NB4 (cell line): ENCODE measurements around the gene FAM83C.
A peak's percentile ranks its signal among the peaks of the same experiment; 100 is the strongest.

Experiments used
- DNase-seq: peaks from one replicate; pipeline ENCODE4 v3.0.0; 2010; ENCODE audit warnings: low read depth
- H3K4me3 ChIP-seq: one replicate; pipeline ENCODE4 v1.5.1; 2011; ENCODE audit warnings: mild to moderate bottlenecking, low read depth, low read length, moderate library complexity
- CTCF ChIP-seq: IDR thresholded peaks from one replicate; pipeline ENCODE4 v1.5.1; 2012; ENCODE audit warnings: low read depth, low read length
- MAX ChIP-seq: IDR thresholded peaks from 2 replicates; pipeline ENCODE4 v1.6.1; 2011; ENCODE audit warnings: low read depth, low read length
- MYC ChIP-seq: IDR thresholded peaks from 2 replicates; pipeline ENCODE4 v1.6.1; 2011; ENCODE audit warnings: low read depth, low read length
- POLR2A ChIP-seq: IDR thresholded peaks from 2 replicates; pipeline ENCODE4 v1.6.1; 2011; ENCODE audit warnings: mild to moderate bottlenecking; ENCODE audit not compliant: insufficient read length; ENCODE audit errors: extremely low read depth

Gene FAM83C

GRCh38 chr20:35307666-35308653, 15.7 kb upstream of the FAM83C start:
- no peak overlapping the region for H3K4me3 ChIP-seq
- DNase-seq, result peak; percentile 48
- TF ChIP-seq CTCF (no peak), POLR2A (no peak), MAX (no peak), MYC (no peak)

GRCh38 chr20:35306931-35307517, 14.8 kb upstream of the FAM83C start:
- H3K4me3 ChIP-seq, result no peak overlapping the region
- TF ChIP-seq CTCF, result peak; percentile 95
- TF ChIP-seq POLR2A, result no peak
- DNase-seq, result peak; percentile 75

- DNase-seq, result peak; percentile 99
- TF ChIP-seq MAX (peak; percentile 93), MYC (peak; percentile 85), CTCF (no peak), POLR2A (no peak)
- H3K4me3 ChIP-seq, result no peak overlapping the region
These were observed 13.7 kb upstream of the FAM83C start for GRCh38 chr20:35305682-35306556.

GRCh38 chr20:35304956-35305355, 12.7 kb upstream of the FAM83C start:
- TF ChIP-seq MAX (no peak), POLR2A (no peak), CTCF (no peak), MYC (no peak)
- no peak for DNase-seq
- H3K4me3 ChIP-seq, result no peak overlapping the region

GRCh38 chr20:35303735-35304491, 11.7 kb upstream of the FAM83C start:
- peak; percentile 93 for DNase-seq
- H3K4me3 ChIP-seq, result no peak overlapping the region
- TF ChIP-seq MAX (peak; percentile 53), POLR2A (no peak), CTCF (peak; percentile 96), MYC (peak; percentile 35; the same call in 1 of the 2 replicates)
